T1000 (cell line): ENCODE measurements around the gene FAM76B.
"Not testable (repeated sequence)": the region's sequence is repeated elsewhere in the genome, so short reads cannot be mapped to it uniquely, and the experiment has no call there.

Source experiments
- DNase-seq: peaks from one replicate; lab custom pipeline; 2025; ENCODE audit warnings: mixed read lengths; lab: John Stamatoyannopoulos, UW

FAM76B gene

DNA sequence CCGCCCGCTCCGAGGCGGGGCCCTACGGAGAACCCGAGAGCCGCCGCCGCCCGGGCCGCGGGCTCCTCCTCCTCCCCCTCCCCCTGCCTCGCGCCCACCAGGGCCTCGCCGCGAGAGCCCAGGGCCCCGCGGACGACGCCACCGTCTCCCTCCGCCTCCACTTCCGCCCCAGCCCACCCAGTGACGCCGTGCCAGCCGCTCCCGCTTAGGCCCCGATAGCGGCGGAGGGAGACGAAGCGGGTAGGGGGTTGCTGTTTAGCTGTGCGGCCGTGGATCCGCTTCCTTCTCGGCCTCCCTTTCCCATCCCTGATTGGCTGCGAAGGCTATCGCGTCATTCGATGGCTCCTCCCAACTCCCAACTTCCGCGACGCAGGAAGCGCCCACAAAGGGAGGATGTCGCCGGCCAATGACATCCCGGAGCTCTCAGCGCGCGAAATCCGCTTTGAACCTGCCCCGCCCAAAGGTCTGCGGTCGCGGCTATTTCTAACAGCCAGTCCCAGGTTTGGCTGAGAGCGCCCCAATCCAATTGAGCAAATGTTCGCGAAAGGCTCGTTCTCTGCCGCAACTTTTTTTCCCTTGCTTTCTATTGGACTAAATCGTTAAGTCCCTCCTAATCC is at the start of gene FAM76B:
Gene FAM76B, minus strand, starts transcription at position 277 of the 617 bp plus-strand sequence. CDS start 304 bp downstream, outside the sequence.
- peak; percentile 85 for DNase-seq

DNA sequence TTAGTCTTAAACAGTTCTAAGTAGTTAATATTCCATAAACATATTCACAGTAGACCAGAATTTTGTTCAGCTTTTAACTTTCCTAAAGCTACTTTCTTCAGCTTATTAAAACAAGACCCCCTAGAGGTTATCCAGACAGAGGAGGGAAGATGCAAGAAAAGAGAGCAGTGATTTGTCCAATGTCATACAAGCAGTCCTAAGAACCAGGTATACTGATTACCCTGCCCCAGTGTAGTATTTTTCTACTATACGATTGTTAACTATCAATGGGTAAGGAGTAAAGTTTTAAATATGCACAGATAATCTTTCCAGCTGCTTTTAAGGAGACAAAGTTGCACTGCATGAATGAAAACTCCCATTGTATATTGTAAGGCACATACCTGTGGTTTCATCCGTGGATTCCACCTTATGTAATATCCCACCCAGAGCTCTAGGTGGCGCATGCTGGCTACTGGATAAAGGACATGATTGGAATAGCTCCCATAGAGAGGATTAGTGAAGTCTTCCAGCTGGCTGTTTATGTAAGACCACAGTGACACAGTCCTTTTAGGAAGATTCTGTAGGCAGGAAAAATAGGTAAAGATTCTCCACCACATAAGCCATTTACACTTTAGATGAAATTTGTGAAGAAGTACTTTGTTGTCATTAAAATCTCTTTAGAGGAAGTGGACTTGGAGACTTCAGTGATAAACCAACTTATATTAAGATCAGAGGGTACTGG is 46.3 kb upstream of the FAM76B start:
- peak; percentile 16 for DNase-seq

DNA sequence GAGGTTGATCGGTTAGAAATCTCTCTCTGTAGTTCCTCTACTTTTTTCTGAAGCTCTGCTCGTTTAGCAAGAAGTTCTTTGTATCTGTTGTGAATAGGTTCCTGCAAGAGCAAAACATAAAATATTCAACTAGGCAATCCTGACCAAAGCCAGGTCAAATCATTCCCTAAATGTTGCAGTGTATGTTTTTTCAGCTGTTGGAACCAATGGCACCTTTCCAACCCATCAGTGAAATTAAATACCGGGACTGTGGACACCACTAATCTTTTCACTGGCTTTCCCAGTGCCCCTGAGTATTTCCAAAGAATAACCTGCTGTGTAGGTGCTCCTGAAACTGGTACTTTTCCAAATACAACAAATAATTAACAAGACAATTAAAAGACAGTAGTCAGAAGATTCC is 45.8 kb upstream of the FAM76B start:
- DNase-seq = no peak

DNA sequence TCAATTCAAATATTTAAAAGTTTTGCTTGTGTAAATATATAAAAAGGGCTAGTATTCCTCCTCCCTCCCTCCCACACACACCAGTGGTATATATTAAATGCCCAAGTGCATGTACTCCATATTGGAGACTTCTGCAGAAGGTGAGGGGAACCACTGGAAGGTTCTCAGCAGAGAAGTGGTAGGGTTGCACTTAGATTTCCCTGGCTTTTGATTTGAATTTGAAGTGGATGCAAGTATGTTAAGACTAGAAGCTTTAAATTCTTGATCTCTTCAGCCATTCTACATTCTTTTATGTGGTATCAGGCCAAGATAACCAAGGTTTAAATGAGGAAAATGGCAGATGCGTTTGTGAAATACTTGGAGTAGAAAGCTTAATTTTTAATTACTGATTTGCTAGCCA is 43.8 kb upstream of the FAM76B start:
- no peak for DNase-seq

DNA sequence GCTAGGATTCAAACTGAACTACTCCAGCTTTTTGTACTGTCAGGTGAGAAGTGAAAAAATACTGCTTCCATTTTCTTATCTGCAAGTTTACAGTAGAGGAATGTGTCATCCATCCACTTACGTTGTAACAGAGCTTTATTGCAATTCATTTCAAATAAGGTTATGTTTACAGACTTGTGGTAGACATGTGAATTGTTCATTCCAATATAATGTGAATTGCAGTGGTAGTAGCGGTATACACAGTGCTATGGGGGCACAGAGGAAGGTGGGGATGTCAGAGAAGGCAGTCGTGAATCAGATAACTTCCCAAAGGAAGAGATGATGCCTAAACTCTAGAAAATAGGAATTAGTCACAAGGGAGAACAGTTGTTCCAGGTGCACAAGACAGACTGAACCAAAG is 43.2 kb upstream of the FAM76B start:
- DNase-seq = no peak

DNA sequence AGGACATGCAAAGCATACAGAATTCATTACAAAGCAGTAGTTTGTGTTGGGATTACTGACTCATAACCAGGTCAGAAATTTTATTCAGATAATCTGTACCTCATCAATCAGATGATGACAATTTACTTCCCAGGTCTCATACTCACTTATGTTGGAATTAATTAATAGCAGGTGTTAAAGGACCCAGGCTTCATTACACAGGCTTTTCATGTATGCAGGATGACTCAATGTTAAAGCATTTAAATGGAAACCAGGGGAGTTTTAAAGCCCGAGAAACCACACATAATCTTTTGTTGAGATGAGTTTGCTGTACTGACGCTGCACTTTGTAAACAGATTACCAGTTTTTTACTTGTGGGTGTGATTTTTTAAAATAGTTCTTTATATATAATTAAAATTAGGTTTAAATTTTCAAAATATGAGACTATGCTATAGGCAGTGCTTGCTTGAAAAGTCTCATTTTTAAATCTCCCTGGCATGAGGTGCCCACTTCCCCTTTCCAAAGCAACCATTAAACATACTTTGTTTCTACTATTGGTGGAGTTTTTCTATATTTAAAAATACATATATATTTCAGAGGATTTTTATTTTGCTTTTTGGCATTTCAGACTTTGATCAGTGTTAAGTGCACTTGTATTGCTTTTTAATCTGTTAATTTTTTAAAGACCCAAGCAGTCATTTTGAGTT is 41.8 kb upstream of the FAM76B start:
- no peak for DNase-seq

DNA sequence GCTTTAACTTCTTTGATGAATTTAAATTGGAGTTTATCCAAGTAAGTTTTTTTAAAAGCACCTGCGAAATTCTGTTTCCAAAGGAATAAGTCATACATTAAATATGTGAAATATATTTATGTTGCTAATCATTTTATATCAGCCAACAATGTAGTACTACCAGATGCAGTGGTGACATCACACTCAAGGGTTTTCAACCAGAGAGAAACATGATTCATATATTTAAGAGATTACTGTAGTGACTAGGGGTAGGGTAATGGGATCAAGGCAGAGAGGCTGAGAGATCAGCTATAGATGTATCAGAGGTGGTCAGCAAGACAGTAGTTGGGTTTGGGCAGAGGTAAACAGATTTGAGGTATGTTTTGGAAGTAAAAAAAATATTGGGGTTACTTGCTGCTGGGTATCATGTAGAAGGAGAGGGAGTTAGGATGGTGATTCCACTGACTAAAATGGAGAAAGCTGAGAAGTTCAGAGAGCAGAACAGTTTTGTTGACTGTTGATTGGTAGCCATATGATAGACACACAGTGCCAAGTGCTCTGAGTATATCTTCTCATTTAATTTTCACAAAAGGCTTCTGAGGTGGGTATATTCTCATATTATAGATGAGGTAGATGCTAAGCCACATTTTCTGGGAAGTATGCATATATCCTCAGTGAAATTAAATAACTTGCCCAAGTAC is 40.1 kb upstream of the FAM76B start:
- DNase-seq = no peak

DNA sequence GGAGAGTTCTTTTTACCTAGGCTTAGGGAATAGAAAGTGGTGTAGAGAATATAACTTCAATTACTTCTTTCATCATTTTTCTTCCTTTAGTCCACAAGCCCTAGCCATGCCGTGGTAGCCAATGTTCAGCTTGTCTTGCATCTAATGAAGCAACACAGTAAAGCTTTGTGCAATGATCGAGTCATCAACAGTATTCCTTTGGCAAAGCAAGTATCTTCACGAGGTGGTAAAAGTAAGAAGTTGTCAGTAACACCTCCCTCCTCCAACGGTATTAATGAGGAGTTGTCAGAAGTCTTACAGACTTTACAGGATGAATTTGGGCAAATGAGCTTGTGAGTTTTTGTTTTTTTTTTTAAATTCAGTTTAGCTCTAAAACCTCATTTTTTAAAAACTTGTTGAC is 38.1 kb upstream of the FAM76B start:
- DNase-seq = no peak

DNA sequence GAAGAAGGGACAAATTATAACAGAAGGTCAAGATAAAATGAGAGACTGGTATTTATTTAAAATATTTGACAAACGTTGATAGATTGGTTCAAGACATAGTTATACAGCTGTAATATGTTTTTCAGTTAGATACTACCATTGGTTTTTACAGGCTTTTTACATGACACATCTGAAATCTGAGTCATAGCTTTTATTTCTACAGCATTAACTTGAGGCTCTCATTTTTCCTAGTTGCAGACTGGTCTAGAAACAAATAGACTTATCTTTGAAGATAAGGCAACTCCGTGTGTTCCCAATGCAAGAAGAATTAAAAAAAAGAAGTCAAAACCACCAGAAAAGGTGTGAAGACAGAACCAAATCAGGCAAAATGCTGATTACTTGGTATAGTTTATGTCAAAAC is 32.1 kb upstream of the FAM76B start:
- DNase-seq = no peak

DNA sequence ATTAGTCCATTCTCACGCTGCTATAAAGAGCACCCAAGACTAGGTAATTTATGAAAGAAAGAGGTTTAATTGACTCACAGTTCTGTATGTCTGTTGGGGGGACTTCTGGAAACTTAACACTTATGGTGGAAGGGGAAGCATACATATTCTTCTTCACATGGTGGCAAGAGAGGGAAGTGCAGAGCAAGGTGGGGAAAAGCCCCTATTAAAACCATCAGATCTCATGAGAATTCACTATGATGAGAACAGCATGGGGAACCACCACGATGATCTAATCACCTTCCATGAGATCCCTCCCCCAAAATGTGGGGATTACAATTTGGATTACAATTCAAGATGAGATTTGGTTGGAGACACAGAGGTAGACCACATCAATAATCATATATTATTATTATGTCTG is 26.5 kb upstream of the FAM76B start:
- no peak for DNase-seq

DNA sequence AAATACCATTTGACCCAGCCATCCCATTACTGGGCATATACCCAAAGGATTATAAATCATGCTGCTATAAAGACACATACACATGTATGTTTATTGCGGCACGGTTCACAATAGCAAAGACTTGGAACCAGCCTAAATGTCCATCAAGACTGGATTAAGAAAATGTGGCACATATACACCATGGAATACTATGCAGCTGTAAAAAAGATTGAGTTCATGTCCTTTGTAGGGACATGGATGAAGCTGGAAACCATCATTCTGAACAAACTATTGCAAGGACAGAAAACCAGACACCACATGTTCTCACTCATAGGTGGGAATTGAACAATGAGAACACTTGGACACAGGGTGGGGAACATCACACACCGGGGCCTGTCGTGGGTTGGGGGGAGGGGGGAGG is 21.5 kb upstream of the FAM76B start:
- not testable (repeated sequence) for DNase-seq

DNA sequence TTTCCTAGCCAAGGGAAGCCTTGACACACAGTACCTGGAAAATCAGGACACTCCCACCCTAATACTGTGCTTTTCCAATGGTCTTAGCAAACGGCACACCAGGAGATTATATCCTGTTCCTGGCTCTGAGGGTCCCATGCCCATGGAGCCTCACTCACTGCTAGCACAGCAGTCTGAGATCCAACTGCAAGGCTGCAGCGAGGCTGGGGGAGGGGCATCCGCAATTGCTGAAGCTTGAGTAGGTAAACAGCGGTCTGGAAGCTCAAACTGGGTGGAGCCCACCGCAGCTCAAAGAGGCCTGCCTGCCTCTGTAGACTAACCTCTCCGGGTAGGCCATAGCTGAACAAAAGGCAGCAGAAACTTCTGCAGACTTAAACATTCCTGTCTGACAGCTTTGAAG is 16.9 kb upstream of the FAM76B start:
- not testable (repeated sequence) for DNase-seq

DNA sequence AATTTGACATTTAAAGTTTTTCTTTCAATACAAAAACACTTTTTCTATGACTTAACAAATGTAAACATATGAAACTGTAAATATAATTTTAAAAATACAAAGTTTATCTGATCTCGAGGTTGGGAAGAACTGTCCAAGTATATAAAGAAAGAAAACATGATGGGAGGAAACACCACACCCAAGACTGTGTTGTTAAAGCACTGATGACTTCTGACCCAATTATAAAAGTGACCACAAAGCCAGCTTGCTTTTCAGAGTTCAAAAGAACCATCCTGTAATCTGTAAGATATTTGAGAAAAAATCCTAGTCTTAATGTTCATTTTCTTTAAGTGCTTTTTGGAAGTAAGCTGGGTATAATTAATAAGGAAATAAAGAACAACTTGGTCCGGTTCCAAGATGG is 16.3 kb upstream of the FAM76B start:
- no peak for DNase-seq

DNA sequence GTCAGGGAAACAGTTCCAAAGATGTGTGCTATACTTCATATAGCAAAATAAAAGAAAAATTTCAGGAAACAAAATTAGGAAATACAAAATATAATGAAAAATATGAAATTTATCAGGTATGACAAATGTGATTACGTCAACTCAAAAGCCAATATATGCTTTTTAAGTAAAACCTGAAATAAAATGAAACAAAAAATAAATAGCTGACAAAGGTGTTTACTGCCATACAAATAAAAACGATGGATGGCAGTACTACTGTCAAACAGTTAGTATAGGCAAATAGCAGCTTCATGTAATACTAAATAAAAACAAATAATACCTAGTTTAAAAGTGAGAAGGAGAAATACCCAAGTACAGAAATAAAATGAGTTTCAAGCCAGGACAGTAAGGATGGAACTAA is 14.4 kb upstream of the FAM76B start:
- DNase-seq = no peak

DNA sequence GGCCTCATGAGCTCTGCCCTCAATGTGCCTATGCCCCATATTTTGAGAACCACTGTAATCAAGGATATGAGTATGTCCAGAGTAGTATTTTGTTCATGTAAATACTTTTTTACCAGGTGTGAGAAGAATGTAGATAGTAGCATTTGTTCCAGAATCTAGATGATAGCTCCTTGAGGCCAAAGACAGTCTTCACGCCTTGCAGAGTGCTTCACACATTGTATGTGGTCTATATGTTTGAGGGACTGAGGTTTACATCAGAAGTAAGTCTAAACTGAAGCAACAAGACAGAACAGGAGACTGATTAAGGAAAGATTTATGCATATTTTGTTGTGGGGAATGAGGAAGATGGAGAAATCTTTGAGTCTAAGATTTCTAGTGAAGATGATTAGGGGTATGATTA is 13.2 kb upstream of the FAM76B start:
- no peak for DNase-seq

DNA sequence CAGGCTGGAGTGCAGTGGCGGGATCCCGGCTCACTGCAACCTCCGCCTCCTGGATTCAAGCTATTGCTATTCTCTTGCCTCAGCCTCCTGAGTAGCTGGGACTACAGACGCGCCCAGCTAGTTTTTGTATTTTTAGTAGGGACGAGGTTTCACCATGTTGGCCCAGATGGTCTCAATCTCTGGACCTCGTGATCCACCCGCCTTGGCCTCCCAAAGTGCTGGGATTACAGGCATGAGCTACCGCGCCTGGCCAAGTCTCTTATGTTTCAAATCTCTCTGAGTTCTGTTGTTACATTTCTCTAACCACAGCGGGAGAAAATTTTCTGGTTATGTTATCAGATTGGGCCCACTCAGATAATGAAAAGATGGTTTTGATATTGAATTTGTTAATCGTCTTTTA is 10.9 kb upstream of the FAM76B start:
- no peak for DNase-seq

DNA sequence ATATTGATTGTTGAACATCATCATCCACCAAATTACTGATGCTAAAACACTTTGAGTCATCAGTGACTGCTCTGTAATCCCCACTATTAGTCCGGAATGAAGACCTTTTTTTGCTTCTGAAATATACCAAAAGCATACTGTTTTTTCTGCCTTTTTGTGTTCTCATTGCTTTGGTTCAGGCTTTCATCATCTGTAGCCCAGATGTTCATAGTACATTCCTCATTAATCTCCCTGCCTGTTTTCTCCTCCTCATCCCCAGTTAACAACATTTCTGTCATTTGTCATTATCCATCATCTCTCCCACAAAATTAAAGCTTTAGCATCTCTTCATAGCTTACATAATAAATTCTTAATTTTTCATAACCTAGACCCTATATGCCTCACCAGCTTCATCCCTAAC is 10.0 kb upstream of the FAM76B start:
- no peak for DNase-seq

DNA sequence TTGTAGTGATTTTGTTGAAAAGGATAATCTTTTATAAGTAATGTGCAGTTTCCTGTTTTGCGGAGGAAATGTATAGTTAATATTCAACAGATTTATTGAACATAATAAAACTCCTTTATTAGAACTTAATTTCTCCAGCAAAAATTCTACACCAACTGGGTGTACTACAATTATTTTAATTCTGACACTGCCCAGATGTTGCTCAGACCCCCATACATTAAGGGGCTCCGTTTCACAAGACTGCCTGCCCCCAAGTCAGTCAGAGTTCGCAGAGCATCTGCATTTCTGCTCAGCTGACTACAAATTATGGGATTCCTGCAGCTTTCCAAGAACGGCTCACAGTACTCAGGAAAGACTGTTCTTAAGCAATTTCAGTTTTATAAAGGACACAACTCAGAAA is 6.9 kb upstream of the FAM76B start:
- no peak for DNase-seq

DNA sequence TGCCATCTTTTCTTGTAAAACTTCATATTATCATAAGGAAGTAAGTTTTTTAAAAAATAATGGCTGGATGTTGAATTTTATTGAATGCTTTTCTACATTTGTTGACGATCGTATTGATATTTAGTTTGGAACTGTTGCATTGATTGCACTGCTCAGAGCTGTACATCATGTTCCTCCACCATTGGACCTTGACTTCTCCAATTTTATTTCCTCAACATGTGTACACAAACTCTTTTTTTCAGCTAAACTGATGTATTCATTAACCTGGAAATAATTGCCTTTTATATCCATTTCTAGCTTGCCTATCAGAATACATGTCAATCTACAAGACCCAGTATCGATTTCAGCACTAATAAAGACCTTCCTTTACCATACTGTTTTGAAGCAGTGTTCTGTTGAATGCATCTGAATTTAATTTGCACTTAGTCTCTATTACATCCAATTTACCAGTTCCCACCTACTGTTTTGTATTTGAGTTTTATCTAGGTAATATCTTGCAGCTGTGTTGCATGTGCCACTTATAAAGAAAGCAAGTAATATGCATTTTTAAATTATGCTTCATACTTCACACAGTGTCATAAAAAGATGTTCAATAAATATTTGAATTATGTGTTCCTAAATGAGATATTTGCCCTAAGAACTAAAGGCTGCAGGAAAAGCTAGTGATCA is 6.2 kb upstream of the FAM76B start:
- DNase-seq = no peak

DNA sequence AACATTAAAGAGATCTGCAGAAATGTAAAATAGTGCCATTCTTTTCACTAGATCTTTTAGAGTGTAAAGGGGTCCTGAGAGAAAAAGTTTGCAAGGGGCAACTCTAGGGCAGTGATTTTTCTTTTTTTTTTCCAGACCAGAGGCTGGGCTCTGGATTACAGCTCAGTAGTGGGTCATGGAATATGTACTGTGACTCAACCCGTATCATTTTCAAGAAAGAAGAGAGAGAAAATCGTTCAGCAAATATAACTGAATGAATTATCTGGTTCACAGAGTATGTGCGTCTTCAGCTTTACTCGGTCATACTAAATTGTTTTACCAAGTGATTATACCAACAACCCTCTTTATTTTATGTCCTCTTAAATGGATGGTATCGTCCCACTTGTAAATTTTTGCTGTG is 4.5 kb upstream of the FAM76B start:
- DNase-seq = no peak

DNA sequence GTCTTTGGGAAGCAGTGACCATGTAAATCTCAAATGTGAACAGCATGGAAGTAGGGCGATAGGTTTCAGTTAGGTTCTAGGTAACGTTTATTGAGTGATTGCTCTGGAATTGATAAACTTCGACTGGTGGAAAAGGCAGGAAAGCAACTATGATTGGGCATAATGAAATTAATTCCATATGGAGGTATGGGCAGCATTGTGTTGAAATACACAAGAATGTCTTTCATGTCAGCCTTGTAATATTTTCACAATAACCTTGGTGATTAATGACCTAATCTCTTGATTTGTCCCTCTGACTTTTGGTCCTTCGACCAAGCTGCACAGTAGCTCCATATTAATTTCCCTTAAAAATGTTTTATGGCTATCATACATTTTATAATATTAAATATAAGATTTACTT is 3.5 kb upstream of the FAM76B start:
- DNase-seq = no peak

DNA sequence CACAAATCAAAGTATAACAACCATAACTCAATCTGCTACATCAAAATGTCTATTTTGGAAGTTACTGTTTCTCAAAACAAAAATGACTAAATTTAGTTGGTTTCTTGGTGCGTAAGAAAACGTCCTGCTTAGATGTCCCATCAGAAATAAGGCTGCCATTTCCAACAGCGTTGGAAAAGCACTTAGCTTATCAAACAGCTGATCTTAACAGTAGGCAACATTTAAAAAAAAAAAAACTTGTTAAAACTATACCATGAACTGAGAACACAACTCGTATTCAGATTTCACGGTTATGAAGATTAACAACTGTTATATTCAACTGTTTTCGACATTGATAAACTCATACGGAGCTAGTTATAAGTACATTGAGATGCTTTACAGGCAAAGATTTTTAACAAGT is 3.1 kb upstream of the FAM76B start:
- no peak for DNase-seq
